ENCODE data around the gene RPRD1B.
"Not testable (repeated sequence)": the region's sequence is repeated elsewhere in the genome, so short reads cannot be mapped to it uniquely, and the experiment has no call there.

RPRD1B gene

DNA sequence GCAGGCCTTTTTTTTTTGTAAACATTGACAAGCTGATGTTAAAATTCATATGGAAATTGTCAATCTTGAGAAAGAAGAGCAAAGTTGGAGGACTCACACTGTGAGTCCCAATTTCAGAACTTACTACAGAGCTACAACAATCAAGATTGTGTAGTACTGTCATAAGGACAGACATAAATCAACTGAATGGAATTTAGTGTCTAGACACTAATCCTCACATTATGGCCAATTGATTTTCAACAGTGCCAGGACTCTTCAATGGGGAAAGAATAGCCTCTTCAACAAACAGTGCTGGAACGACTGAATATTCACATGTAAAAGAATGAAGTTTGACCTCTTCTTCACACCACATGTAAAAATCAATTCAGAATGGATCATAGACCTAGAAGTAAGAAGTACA, 70.7 kb downstream of the RPRD1B start:
- no peak for DNase-seq (ENCODE audit: extremely low read depth, insufficient read length)
- TF ChIP-seq, protein P1, sequence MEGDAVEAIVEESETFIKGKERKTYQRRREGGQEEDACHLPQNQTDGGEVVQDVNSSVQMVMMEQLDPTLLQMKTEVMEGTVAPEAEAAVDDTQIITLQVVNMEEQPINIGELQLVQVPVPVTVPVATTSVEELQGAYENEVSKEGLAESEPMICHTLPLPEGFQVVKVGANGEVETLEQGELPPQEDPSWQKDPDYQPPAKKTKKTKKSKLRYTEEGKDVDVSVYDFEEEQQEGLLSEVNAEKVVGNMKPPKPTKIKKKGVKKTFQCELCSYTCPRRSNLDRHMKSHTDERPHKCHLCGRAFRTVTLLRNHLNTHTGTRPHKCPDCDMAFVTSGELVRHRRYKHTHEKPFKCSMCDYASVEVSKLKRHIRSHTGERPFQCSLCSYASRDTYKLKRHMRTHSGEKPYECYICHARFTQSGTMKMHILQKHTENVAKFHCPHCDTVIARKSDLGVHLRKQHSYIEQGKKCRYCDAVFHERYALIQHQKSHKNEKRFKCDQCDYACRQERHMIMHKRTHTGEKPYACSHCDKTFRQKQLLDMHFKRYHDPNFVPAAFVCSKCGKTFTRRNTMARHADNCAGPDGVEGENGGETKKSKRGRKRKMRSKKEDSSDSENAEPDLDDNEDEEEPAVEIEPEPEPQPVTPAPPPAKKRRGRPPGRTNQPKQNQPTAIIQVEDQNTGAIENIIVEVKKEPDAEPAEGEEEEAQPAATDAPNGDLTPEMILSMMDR (IDR thresholded peaks at IDR 0.05; ENCODE audit: insufficient read depth, low read length, poor library complexity, severe bottlenecking) = no peak
- H3K4me3 ChIP-seq (replicated peaks; ENCODE audit: low read depth, low read length) = no peak overlapping the region

DNA sequence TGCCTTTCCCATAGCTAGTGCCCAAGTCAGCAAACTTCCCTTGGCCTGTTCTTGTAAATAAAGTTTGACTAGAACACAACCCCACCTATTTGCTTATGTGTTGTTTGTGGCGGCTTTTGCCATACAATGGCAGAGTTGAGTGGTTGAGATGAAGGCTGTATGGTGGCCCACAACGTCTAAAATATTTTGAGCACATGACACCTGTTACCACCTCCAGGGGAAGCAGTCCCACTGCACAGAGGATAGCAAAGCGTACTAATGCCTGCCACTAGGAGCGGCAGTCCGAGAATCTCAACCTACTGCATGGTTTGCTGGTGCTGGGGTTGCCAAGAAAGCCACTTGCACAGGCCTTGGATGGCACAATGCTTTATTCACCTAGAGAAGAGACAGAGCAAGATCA, 72.9 kb downstream of the RPRD1B start:
- H3K27me3 ChIP-seq (replicated peaks; ENCODE audit: control insufficient read depth, insufficient read depth, low read length) = no peaks in the 10 kb centered on the region
- no peak for DNase-seq (ENCODE audit: extremely low read depth, insufficient read length)
- no peak overlapping the region for H3K4me3 ChIP-seq (replicated peaks; ENCODE audit: low read depth, low read length)
- TF ChIP-seq, protein P1 (IDR thresholded peaks at IDR 0.05; ENCODE audit: insufficient read depth, low read length, poor library complexity, severe bottlenecking) = no peak
- no peaks in the 10 kb centered on the region for H3K36me3 ChIP-seq (ENCODE audit: control insufficient read depth, insufficient read depth, low read length)

More for the DNA sequence above, 70.7 kb downstream of the RPRD1B start:
- Histone ChIP-seq H3K27me3 (replicated peaks; ENCODE audit: control insufficient read depth, insufficient read depth, low read length) (no peaks in the 10 kb centered on the region), H3K36me3 (ENCODE audit: control insufficient read depth, insufficient read depth, low read length) (no peaks in the 10 kb centered on the region)

DNA sequence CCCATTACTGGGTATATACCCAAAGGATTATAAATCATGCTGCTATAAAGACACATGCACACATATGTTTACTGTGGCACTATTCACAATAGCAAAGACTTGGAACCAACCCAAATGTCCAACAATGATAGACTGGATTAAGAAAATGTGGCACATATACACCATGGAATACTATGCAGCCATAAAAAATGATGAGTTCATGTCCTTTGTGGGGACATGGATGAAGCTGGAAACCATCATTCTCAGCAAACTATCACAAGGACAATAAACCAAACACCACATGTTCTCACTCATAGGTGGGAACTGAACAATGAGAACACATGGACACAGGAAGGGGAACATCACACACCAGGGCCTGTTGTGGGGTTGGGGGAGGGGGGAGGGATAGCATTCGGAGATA, 73.8 kb downstream of the RPRD1B start:
- not testable (repeated sequence) for H3K4me3 ChIP-seq (replicated peaks; ENCODE audit: low read depth, low read length); H3K36me3 ChIP-seq (ENCODE audit: control insufficient read depth, insufficient read depth, low read length); H3K27me3 ChIP-seq (replicated peaks; ENCODE audit: control insufficient read depth, insufficient read depth, low read length); DNase-seq (ENCODE audit: extremely low read depth, insufficient read length)

DNA sequence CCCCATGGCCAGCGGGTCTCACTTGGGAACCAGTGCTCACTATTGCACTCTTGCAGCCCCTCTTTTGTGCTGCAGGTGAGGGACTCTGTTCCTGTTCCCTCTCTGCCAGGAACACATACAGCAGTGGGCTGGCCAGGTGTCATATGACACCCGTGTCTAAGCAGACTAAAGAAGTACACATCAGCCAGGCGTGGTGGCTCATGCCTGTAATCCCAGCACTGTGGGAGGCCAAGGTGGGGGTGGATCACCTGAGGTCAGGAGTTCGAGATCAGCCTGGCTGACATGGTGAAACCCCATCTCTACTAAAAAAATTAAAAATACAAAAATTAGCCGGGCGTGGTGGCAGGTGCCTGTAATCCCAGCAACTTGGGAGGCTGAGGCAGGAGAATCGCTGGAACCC, 74.4 kb downstream of the RPRD1B start:
- DNase-seq (ENCODE audit: extremely low read depth, insufficient read length); H3K27me3 ChIP-seq (replicated peaks; ENCODE audit: control insufficient read depth, insufficient read depth, low read length); H3K4me3 ChIP-seq (replicated peaks; ENCODE audit: low read depth, low read length); H3K36me3 ChIP-seq (ENCODE audit: control insufficient read depth, insufficient read depth, low read length): not testable (repeated sequence)

DNA sequence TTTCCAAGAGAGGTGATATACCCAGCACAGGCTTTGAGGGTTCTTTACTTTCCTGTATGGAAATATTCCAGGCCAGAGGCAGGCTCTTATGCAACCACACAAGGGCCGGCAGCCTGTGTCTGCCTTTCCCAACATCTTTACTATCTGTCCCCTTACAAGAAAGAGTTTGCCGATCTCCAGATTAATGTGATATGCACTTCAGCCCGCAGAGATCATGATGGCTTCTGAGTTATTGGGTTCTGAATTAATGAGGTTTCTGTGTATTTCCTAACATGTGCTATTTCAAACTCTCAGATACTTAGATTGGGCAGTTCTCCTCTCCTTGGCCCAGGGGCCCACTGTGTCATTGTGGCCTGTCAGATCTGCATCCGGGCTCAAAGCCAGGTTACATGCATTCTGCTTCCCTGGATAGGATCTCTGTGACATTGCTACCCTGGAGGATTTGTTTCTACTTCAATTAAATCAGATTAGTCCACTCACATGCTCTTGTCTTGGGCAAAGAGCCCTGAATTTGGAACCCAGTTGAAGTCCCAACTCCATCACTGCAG, 75.0 kb downstream of the RPRD1B start:
- Histone ChIP-seq H3K4me3 (replicated peaks; ENCODE audit: low read depth, low read length) (no peak overlapping the region), H3K27me3 (replicated peaks; ENCODE audit: control insufficient read depth, insufficient read depth, low read length) (no peaks in the 10 kb centered on the region), H3K36me3 (ENCODE audit: control insufficient read depth, insufficient read depth, low read length) (no peaks in the 10 kb centered on the region)
- no peak for DNase-seq (ENCODE audit: extremely low read depth, insufficient read length)
- TF ChIP-seq, protein P1 (IDR thresholded peaks at IDR 0.05; ENCODE audit: insufficient read depth, low read length, poor library complexity, severe bottlenecking) = no peak

DNA sequence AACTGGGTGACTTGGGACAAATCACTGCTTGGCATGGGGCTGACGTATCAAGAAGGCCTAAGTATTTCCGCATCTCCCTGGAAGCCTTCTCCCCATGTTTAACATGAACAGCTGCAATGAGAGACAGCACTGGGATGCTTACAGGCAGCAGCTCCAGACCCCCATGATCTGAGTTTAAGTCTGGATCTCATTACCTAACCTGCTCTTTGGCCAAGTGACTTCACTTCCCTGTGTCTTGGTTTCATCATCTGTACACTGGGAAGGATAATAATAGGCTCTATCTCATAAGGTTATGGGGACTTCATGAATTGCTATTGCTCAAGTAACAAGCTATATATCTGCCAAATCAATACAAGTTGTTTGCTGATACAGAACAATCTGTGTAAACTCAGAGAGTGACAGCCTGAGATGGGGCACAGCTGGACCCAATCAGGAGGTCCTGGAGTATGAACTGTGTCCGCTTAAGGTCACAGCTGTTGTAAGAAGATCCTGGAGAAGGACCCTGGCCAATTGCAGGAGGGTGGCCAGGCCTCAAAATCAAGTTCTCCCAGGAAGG, 75.5 kb downstream of the RPRD1B start:
- Histone ChIP-seq H3K4me3 (replicated peaks; ENCODE audit: low read depth, low read length) (no peak overlapping the region), H3K27me3 (replicated peaks; ENCODE audit: control insufficient read depth, insufficient read depth, low read length) (no peaks in the 10 kb centered on the region), H3K36me3 (ENCODE audit: control insufficient read depth, insufficient read depth, low read length) (no peaks in the 10 kb centered on the region)
- TF ChIP-seq, protein P1 (IDR thresholded peaks at IDR 0.05; ENCODE audit: insufficient read depth, low read length, poor library complexity, severe bottlenecking) = no peak
- no peak for DNase-seq (ENCODE audit: extremely low read depth, insufficient read length)

Measured in GM06990 (cell line).